Vagina (tissue), 2 donors: ENCODE measurements around the gene ARL2BP. TPM values are rescaled to one million over a fixed set of nuclear protein-coding genes. Genes with fewer than 3 reads are reported as not detected.

ENCODE experiments used
- DNase-seq, 2 donors: peaks; one replicate each; pipeline ENCODE4 v3.0.0-alpha.2; 2017; ENCODE audit errors: extremely low spot score in 2 of 2
- H3K27ac ChIP-seq: fragments of 200-600 bp; sonication (generic); one replicate; pipeline ENCODE4 v1.5.1; 2019
- H3K27me3 ChIP-seq: fragments of 200-600 bp; sonication (generic); one replicate; pipeline ENCODE4 v1.5.1; 2019
- H3K36me3 ChIP-seq, 2 donors: fragments of 200-600 bp; sonication (generic); one replicate each; pipeline ENCODE4 v1.5.1; 2017 to 2019
- H3K4me1 ChIP-seq: fragments of 200-600 bp; sonication (generic); one replicate; pipeline ENCODE4 v1.5.1; 2019
- H3K4me3 ChIP-seq, 2 donors: fragments of 200-600 bp; sonication (generic); 1 replicate in 1 of 2; 2 replicates in 1 of 2; pipeline ENCODE4 v1.5.1; 2016 to 2019
- H3K9me3 ChIP-seq: fragments of 200-600 bp; sonication (generic); one replicate; pipeline ENCODE4 v1.5.1; 2019
- POLR2A ChIP-seq, 2 donors: fragments of 450-650 bp; IDR thresholded peaks; one replicate each; pipeline ENCODE4 v1.6.1; 2017; ENCODE audit warnings: antibody characterized with exemption in 2 of 2, mild to moderate bottlenecking in 2 of 2, moderate library complexity in 2 of 2
- POLR2AphosphoS5 ChIP-seq, 2 donors: sonication (generic); formaldehyde crosslinking; IDR thresholded peaks; one replicate each; pipeline ENCODE4 v1.9.0; 2017; ENCODE audit warnings: antibody characterized with exemption in 2 of 2, mild to moderate bottlenecking in 2 of 2, low read depth in 1 of 2; ENCODE audit not compliant: insufficient read depth in 1 of 2
- intact Hi-C: fragments of 100-400 bp; cut with DNase I; formaldehyde crosslinking; loops from one replicate; pipeline ENCODE4 v1.15.1; 2023
- total RNA-seq: library from RNA; depleted of rRNA; stranded (reverse); fragments of >200 nt; gene quantifications from one replicate; pipeline ENCODE4 v1.2.3, GENCODE V29; 2016
- TF ChIP-seq, protein P1 (sequence below), 3 experiments: fragments of 450-650 bp in 2 of 3; fragments of 200-600 bp in 1 of 3; sonication (generic) in 1 of 3; IDR thresholded peaks; one replicate each; pipeline ENCODE4 v1.5.1; 2017 to 2019; ENCODE audit warnings: antibody characterized with exemption in 3 of 3, mild to moderate bottlenecking in 2 of 3, moderate library complexity in 2 of 3

The ARL2BP gene
- total RNA-seq, 1 donor from 2014 or later: 44.7 TPM

GRCh38 chr16:57276596-57276995 lies 31.5 kb downstream of the ARL2BP start:
- no peak for DNase-seq

DNA sequence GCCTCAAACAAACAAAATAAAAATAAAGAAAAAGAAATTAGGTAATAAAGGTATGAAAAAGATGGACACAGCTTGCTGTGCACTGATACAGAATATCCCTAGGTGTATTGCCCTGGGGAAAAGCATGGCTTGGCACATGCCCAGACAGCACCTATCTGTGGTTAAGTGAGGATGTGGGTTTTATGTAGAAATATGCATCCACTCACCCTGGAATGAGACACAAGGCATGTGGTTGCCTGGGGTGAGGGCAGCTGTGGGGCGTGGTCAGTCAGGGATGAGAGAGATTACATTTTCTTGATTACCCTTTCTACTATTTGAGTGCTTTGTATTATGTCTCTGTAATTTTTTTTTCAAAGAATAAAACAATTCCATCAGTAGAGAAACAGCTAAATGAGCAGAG lies 32.5 kb downstream of the ARL2BP start:
- H3K36me3 ChIP-seq: no peaks in the 10 kb centered on the region
- TF ChIP-seq, protein P1, sequence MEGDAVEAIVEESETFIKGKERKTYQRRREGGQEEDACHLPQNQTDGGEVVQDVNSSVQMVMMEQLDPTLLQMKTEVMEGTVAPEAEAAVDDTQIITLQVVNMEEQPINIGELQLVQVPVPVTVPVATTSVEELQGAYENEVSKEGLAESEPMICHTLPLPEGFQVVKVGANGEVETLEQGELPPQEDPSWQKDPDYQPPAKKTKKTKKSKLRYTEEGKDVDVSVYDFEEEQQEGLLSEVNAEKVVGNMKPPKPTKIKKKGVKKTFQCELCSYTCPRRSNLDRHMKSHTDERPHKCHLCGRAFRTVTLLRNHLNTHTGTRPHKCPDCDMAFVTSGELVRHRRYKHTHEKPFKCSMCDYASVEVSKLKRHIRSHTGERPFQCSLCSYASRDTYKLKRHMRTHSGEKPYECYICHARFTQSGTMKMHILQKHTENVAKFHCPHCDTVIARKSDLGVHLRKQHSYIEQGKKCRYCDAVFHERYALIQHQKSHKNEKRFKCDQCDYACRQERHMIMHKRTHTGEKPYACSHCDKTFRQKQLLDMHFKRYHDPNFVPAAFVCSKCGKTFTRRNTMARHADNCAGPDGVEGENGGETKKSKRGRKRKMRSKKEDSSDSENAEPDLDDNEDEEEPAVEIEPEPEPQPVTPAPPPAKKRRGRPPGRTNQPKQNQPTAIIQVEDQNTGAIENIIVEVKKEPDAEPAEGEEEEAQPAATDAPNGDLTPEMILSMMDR (IDR thresholded peaks at IDR 0.05): no peak
- TF ChIP-seq POLR2A (IDR thresholded peaks at IDR 0.05) (no peak), POLR2AphosphoS5 (IDR thresholded peaks at IDR 0.05; ENCODE audit: insufficient read depth in 1 of 2, low read depth in 1 of 2) (no peak)
- no peaks in the 10 kb centered on the region for H3K27me3 ChIP-seq
- no peak overlapping the region for H3K4me3 ChIP-seq
- H3K27ac ChIP-seq: peak overlapping the region; percentile 53
- intact Hi-C loops: no loop called here
- no peaks in the 10 kb centered on the region for H3K9me3 ChIP-seq
- H3K4me1 ChIP-seq: peaks cover 27% of the 10 kb centered on the region
- DNase-seq: no peak

More at GRCh38 chr16:57276596-57276995, 31.5 kb downstream of the ARL2BP start:
- TF ChIP-seq POLR2AphosphoS5 (IDR thresholded peaks at IDR 0.05; ENCODE audit: insufficient read depth in 1 of 2, low read depth in 1 of 2): peak in 1 of 2 donors; percentile 75
- TF ChIP-seq, protein P1 (IDR thresholded peaks at IDR 0.05): no peak
- Histone ChIP-seq H3K9me3 (no peaks in the 10 kb centered on the region), H3K27me3 (no peaks in the 10 kb centered on the region), H3K4me1 (peaks cover 27% of the 10 kb centered on the region), H3K4me3 (no peak overlapping the region), H3K27ac (peak overlapping the region; percentile 53), H3K36me3 (no peaks in the 10 kb centered on the region)
- intact Hi-C loops: no loop called here

- TF ChIP-seq POLR2AphosphoS5 (IDR thresholded peaks at IDR 0.05; ENCODE audit: insufficient read depth in 1 of 2, low read depth in 1 of 2) (no peak), POLR2A (IDR thresholded peaks at IDR 0.05) (no peak)
- TF ChIP-seq, protein P1 (IDR thresholded peaks at IDR 0.05): no peak
- DNase-seq: no peak
- intact Hi-C loops: no loop called here
- H3K4me3 ChIP-seq: no peak overlapping the region
- H3K36me3 ChIP-seq: no peaks in the 10 kb centered on the region
- H3K4me1 ChIP-seq: peaks cover 33% of the 10 kb centered on the region
- H3K9me3 ChIP-seq: no peaks in the 10 kb centered on the region
- no peaks in the 10 kb centered on the region for H3K27me3 ChIP-seq
- no peak overlapping the region for H3K27ac ChIP-seq
Measured at GRCh38 chr16:57278494-57278893, 33.4 kb downstream of the ARL2BP start.

DNA sequence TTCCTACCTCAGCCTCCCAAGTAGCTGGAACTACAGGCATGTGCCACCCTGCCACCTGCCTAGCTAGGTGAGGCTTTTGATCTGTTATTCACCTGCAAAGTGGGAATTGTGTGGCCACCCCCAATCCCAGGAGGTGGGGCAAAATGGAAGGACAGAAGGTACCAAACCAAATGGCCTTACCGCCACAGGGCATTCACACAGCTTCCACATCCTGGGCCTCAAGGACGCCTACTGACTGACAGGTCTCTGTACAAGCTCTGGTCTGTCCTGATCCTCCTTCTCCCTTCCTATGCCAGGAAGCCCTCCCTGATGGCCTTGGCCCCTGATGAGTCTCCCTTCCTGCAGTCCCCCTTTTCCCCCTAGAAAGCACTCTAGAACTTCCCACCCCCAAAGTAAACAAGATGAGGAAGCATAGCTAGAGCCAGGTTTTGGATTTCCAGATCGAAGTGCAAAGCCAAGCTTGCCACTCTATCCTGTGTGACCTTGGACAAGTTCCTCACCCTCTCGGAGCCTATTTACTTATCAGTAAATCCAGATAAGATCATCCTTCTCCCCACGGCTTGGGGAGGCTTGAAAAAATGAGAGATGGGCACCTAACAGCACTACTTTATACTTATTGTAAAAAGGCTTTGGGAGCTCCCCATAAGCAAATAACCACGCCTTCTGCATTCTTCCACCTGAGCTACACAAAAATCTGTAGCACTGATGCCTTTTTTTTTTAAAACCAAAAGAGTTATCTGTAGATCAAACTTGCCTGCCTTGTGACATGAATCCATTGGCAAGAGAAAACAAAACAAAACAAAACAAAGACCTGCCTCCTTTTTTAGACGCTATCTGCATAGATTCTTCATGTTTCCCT lies 35.0 kb downstream of the ARL2BP start:
- Histone ChIP-seq H3K4me1 (peaks cover 44% of the 10 kb centered on the region), H3K27me3 (no peaks in the 10 kb centered on the region), H3K36me3 (no peaks in the 10 kb centered on the region), H3K27ac (no peak overlapping the region), H3K9me3 (no peaks in the 10 kb centered on the region), H3K4me3 (no peak overlapping the region)
- intact Hi-C loops: no loop called here
- no peak for TF ChIP-seq POLR2A (IDR thresholded peaks at IDR 0.05)
- TF ChIP-seq, protein P1 (IDR thresholded peaks at IDR 0.05): no peak
- TF ChIP-seq POLR2AphosphoS5 (IDR thresholded peaks at IDR 0.05; ENCODE audit: insufficient read depth in 1 of 2, low read depth in 1 of 2): no peak
- DNase-seq: no peak

DNA sequence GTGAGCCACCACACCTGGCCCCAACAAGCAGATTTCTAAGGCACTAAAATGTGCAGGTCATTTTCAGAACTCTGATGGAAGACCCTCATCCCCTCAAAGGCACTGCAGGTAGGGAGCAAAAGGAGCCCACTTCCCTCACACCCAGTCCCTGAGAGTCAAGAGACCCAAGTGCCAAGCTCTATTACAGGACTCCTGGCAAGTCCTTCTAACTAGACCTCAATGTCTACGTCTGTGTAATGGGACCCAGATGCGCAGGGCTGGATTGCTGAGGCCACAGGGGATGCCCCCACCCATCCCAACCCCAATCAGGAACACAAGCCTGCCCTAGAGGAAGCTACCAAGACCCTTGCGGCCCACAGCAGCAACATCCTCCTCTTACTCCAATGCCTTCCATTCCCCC lies 36.7 kb downstream of the ARL2BP start:
- TF ChIP-seq, protein P1 (IDR thresholded peaks at IDR 0.05): no peak
- TF ChIP-seq POLR2AphosphoS5 (IDR thresholded peaks at IDR 0.05; ENCODE audit: insufficient read depth in 1 of 2, low read depth in 1 of 2) (no peak), POLR2A (IDR thresholded peaks at IDR 0.05) (no peak)
- Histone ChIP-seq H3K4me1 (peaks cover 36% of the 10 kb centered on the region), H3K36me3 (no peaks in the 10 kb centered on the region), H3K27me3 (no peaks in the 10 kb centered on the region), H3K4me3 (no peak overlapping the region), H3K9me3 (no peaks in the 10 kb centered on the region), H3K27ac (no peak overlapping the region)
- DNase-seq: no peak
- intact Hi-C loops: no loop called here
